Vagina (tissue), 2 donors: ENCODE results near the gene NONO. TPM values are rescaled to one million over a fixed set of nuclear protein-coding genes. Genes with fewer than 3 reads are reported as not detected.
"Not testable (repeated sequence)": the region's sequence is repeated elsewhere in the genome, so short reads cannot be mapped to it uniquely, and the experiment has no call there.

Experiments used
- DNase-seq, 2 donors: peaks; one replicate each; pipeline ENCODE4 v3.0.0-alpha.2; 2017; ENCODE audit errors: extremely low spot score in 2 of 2
- H3K27ac ChIP-seq: fragments of 200-600 bp; sonication (generic); one replicate; pipeline ENCODE4 v1.5.1; 2019
- H3K27me3 ChIP-seq: fragments of 200-600 bp; sonication (generic); one replicate; pipeline ENCODE4 v1.5.1; 2019
- H3K36me3 ChIP-seq, 2 donors: fragments of 200-600 bp; sonication (generic); one replicate each; pipeline ENCODE4 v1.5.1; 2017 to 2019
- H3K4me1 ChIP-seq: fragments of 200-600 bp; sonication (generic); one replicate; pipeline ENCODE4 v1.5.1; 2019
- H3K4me3 ChIP-seq, 2 donors: fragments of 200-600 bp; sonication (generic); 1 replicate in 1 of 2; 2 replicates in 1 of 2; pipeline ENCODE4 v1.5.1; 2016 to 2019
- H3K9me3 ChIP-seq: fragments of 200-600 bp; sonication (generic); one replicate; pipeline ENCODE4 v1.5.1; 2019
- POLR2A ChIP-seq, 2 donors: fragments of 450-650 bp; IDR thresholded peaks; one replicate each; pipeline ENCODE4 v1.6.1; 2017; ENCODE audit warnings: antibody characterized with exemption in 2 of 2, mild to moderate bottlenecking in 2 of 2, moderate library complexity in 2 of 2
- POLR2AphosphoS5 ChIP-seq, 2 donors: sonication (generic); formaldehyde crosslinking; IDR thresholded peaks; one replicate each; pipeline ENCODE4 v1.9.0; 2017; ENCODE audit warnings: antibody characterized with exemption in 2 of 2, mild to moderate bottlenecking in 2 of 2, low read depth in 1 of 2; ENCODE audit not compliant: insufficient read depth in 1 of 2
- intact Hi-C: fragments of 100-400 bp; cut with DNase I; formaldehyde crosslinking; loops from one replicate; pipeline ENCODE4 v1.15.1; 2023
- total RNA-seq: library from RNA; depleted of rRNA; stranded (reverse); fragments of >200 nt; gene quantifications from one replicate; pipeline ENCODE4 v1.2.3, GENCODE V29; 2016
- TF ChIP-seq, protein P1 (sequence below), 3 experiments: fragments of 450-650 bp in 2 of 3; fragments of 200-600 bp in 1 of 3; sonication (generic) in 1 of 3; IDR thresholded peaks; one replicate each; pipeline ENCODE4 v1.5.1; 2017 to 2019; ENCODE audit warnings: antibody characterized with exemption in 3 of 3, mild to moderate bottlenecking in 2 of 3, moderate library complexity in 2 of 3

The NONO gene
- total RNA-seq, 1 donor from 2014 or later = 171 TPM

GRCh38 chrX:71285929-71286328, 2.5 kb downstream of the NONO start:
- no peaks in the 10 kb centered on the region for H3K27me3 ChIP-seq
- intact Hi-C loops = no loop called here
- no peaks in the 10 kb centered on the region for H3K9me3 ChIP-seq
- TF ChIP-seq, protein P1, sequence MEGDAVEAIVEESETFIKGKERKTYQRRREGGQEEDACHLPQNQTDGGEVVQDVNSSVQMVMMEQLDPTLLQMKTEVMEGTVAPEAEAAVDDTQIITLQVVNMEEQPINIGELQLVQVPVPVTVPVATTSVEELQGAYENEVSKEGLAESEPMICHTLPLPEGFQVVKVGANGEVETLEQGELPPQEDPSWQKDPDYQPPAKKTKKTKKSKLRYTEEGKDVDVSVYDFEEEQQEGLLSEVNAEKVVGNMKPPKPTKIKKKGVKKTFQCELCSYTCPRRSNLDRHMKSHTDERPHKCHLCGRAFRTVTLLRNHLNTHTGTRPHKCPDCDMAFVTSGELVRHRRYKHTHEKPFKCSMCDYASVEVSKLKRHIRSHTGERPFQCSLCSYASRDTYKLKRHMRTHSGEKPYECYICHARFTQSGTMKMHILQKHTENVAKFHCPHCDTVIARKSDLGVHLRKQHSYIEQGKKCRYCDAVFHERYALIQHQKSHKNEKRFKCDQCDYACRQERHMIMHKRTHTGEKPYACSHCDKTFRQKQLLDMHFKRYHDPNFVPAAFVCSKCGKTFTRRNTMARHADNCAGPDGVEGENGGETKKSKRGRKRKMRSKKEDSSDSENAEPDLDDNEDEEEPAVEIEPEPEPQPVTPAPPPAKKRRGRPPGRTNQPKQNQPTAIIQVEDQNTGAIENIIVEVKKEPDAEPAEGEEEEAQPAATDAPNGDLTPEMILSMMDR (IDR thresholded peaks at IDR 0.05) = no peak
- no peak for TF ChIP-seq POLR2AphosphoS5 (IDR thresholded peaks at IDR 0.05; ENCODE audit: insufficient read depth in 1 of 2, low read depth in 1 of 2)
- no peak for DNase-seq
- no peak overlapping the region for H3K27ac ChIP-seq
- peaks cover 10% of the 10 kb centered on the region for H3K4me1 ChIP-seq
- no peak overlapping the region for H3K4me3 ChIP-seq
- H3K36me3 ChIP-seq = peaks cover 0 to 5% of the 10 kb centered on the region in 2 donors

GRCh38 chrX:71291381-71291780, 7.9 kb downstream of the NONO start:
- no peaks in the 10 kb centered on the region for H3K4me1 ChIP-seq
- H3K36me3 ChIP-seq = peaks cover 5 to 42% of the 10 kb centered on the region in 2 donors
- H3K9me3 ChIP-seq = no peaks in the 10 kb centered on the region
- no peak overlapping the region for H3K4me3 ChIP-seq
- no peak overlapping the region for H3K27ac ChIP-seq
- TF ChIP-seq, protein P1 (IDR thresholded peaks at IDR 0.05) = no peak
- TF ChIP-seq POLR2A (IDR thresholded peaks at IDR 0.05) (no peak), POLR2AphosphoS5 (IDR thresholded peaks at IDR 0.05; ENCODE audit: insufficient read depth in 1 of 2, low read depth in 1 of 2) (no peak)
- intact Hi-C loops = no loop called here
- no peak for DNase-seq
- no peaks in the 10 kb centered on the region for H3K27me3 ChIP-seq

GRCh38 chrX:71292669-71293365, 9.4 kb downstream of the NONO start:
- no peaks in the 10 kb centered on the region for H3K9me3 ChIP-seq
- TF ChIP-seq POLR2AphosphoS5 (IDR thresholded peaks at IDR 0.05; ENCODE audit: insufficient read depth in 1 of 2, low read depth in 1 of 2) (no peak), POLR2A (IDR thresholded peaks at IDR 0.05) (no peak)
- TF ChIP-seq, protein P1 (IDR thresholded peaks at IDR 0.05) = no peak
- H3K4me3 ChIP-seq = no peak overlapping the region
- H3K27me3 ChIP-seq = no peaks in the 10 kb centered on the region
- DNase-seq = no peak
- no peak overlapping the region for H3K27ac ChIP-seq
- intact Hi-C loops = no loop called here
- H3K36me3 ChIP-seq = peaks cover 5 to 55% of the 10 kb centered on the region in 2 donors
- no peaks in the 10 kb centered on the region for H3K4me1 ChIP-seq

DNA sequence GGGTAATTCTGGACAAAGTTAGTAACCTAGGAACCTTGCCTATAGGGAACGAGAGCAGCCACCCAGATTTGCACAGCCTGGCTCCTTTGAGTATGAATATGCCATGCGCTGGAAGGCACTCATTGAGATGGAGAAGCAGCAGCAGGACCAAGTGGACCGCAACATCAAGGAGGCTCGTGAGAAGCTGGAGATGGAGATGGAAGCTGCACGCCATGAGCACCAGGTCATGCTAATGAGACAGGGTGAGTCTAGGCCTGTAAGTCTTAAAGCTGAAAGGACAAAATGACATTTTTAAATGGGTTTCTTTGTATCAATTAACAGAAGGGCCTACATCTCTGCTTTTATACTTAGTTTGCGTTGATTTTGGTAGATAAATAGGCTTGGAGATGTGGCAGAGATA, 13.4 kb downstream of the NONO start:
- DNase-seq = no peak
- peaks cover 5 to 67% of the 10 kb centered on the region in 2 donors for H3K36me3 ChIP-seq
- no peaks in the 10 kb centered on the region for H3K27me3 ChIP-seq
- TF ChIP-seq POLR2A (IDR thresholded peaks at IDR 0.05) = no peak
- TF ChIP-seq, protein P1 (IDR thresholded peaks at IDR 0.05) = no peak
- no peak for TF ChIP-seq POLR2AphosphoS5 (IDR thresholded peaks at IDR 0.05; ENCODE audit: insufficient read depth in 1 of 2, low read depth in 1 of 2)
- no peaks in the 10 kb centered on the region for H3K9me3 ChIP-seq
- no peak overlapping the region for H3K4me3 ChIP-seq
- no peak overlapping the region for H3K27ac ChIP-seq
- H3K4me1 ChIP-seq = no peaks in the 10 kb centered on the region
- intact Hi-C loops = no loop called here

GRCh38 chrX:71298119-71298518, 14.7 kb downstream of the NONO start:
- H3K27me3 ChIP-seq = no peaks in the 10 kb centered on the region
- peaks cover 5 to 66% of the 10 kb centered on the region in 2 donors for H3K36me3 ChIP-seq
- intact Hi-C loops = no loop called here
- H3K9me3 ChIP-seq = no peaks in the 10 kb centered on the region
- no peak for DNase-seq
- H3K27ac ChIP-seq = no peak overlapping the region
- no peak for TF ChIP-seq POLR2AphosphoS5 (IDR thresholded peaks at IDR 0.05; ENCODE audit: insufficient read depth in 1 of 2, low read depth in 1 of 2)
- no peak for TF ChIP-seq POLR2A (IDR thresholded peaks at IDR 0.05)
- TF ChIP-seq, protein P1 (IDR thresholded peaks at IDR 0.05) = no peak
- no peak overlapping the region for H3K4me3 ChIP-seq
- no peaks in the 10 kb centered on the region for H3K4me1 ChIP-seq

DNA sequence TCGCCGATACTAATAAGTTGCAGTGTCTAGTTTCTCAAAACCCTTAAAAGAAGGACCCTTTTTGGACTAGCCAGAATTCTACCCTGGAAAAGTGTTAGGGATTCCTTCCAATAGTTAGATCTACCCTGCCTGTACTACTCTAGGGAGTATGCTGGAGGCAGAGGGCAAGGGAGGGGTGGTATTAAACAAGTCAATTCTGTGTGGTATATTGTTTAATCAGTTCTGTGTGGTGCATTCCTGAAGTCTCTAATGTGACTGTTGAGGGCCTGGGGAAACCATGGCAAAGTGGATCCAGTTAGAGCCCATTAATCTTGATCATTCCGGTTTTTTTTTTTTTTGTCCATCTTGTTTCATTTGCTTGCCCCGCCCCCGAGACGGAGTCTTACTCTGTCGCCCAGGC, 16.6 kb downstream of the NONO start:
- H3K36me3 ChIP-seq = peaks cover 0 to 46% of the 10 kb centered on the region in 2 donors

DNA sequence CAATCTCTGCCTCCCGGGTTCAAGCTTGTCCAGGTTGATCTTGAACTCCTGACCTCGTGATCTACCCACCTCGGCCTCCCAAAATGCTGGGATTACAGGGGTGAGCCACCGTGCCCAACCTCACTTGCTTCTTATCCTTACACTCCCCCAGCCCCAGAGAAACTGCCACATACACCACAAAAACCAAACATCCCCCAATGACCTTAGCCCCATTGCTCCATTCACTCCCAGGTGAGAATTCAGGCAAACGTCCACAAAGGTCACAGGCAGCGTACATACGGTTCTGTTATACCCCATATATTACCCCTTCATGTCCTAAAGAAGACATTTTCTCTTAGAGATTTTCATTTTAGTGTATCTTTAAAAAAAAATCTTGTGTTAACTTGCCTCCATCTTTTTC, 17.1 kb downstream of the NONO start:
- H3K27me3 ChIP-seq, H3K4me3 ChIP-seq, DNase-seq, H3K9me3 ChIP-seq, intact Hi-C loops, H3K27ac ChIP-seq, H3K4me1 ChIP-seq: not testable (repeated sequence)
- H3K36me3 ChIP-seq = peaks cover 0 to 44% of the 10 kb centered on the region in 2 donors

More for the DNA sequence above, 16.6 kb downstream of the NONO start:
- DNase-seq, intact Hi-C loops, H3K9me3 ChIP-seq, H3K27ac ChIP-seq, H3K4me1 ChIP-seq, H3K27me3 ChIP-seq, H3K4me3 ChIP-seq: not testable (repeated sequence)
